Activated naive CD8-positive, alpha-beta T cell treated with anti-CD3 and anti-CD28 coated beads, Interleukin-2, amount 50 U/mL, for 16 hours (primary cell): Measurements from ENCODE around the gene LDB2.

Source experiments
- DNase-seq: peaks from one replicate; pipeline ENCODE4 v3.0.0-alpha.2; 2020; ENCODE audit warnings: low read depth, low spot score

The LDB2 gene

GRCh38 chr4:16686195-16686594, 212.2 kb downstream of the LDB2 start:
- DNase-seq: no peak

GRCh38 chr4:16685536-16685935, 212.9 kb downstream of the LDB2 start:
- no peak for DNase-seq

DNA sequence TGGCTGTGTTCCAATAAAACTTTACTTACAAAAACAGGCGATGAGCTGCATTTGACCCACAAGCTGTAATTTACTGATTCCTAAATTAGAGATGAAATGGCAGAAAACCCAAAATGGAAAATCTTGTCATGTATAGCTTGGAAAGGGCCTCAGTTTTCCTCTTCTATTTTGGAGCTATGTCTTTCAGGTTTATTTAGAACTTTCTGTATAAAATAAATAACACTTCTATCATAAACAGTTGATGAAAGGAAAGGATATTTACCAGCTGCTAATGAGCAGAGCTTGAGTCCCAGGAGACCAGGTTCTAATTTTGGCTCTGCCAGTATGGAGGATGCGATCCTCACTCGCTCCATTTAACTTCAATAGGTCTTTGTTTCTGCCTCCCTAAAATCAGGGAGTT, 213.5 kb downstream of the LDB2 start:
- no peak for DNase-seq

DNA sequence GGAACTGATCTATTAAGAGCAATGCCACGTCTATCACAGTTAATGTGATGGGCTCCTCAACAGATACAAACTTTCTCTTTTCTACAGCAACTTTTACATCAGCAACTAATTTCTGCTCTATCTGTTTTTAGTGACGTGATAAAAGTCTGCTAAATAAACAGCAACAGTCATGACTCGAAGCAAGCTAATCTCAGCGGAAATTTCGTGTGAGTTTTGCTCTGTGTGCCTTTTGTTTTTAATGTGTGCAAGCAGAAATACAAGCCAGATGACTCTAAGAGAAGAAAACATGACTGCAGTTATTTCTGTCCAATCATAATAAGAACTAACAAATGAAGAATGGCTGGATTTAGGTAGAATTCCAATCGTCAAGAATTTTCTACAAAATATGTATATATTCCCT, 214.3 kb downstream of the LDB2 start:
- no peak for DNase-seq

GRCh38 chr4:16682975-16683374, 215.5 kb downstream of the LDB2 start:
- no peak for DNase-seq

GRCh38 chr4:16677001-16677944, 221.2 kb downstream of the LDB2 start:
- no peak for DNase-seq

DNA sequence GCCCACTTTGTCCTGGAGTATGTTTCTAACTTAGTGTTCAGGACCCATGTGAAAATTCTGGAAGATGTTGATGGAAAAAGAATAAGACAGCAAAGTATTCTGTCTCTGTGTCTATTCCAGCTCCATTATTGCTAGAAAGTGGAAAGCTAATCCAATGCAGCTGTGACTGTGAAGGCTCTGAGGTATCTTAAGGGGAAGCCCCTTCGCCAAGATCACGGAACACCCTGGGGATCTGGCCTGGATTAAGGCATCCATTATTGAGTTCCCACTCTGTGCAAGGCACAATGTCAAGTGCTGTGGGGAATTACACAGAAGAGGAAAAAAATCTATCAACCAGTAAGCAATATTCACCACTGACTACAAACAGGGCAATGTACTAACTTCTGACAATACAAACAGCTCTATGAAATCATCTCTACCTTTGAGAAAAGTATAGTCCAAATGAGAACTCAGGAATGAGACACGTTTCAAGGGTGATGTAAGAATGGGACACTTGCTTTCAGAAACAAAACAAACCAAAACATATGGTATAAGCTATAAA, 222.1 kb downstream of the LDB2 start:
- no peak for DNase-seq

DNA sequence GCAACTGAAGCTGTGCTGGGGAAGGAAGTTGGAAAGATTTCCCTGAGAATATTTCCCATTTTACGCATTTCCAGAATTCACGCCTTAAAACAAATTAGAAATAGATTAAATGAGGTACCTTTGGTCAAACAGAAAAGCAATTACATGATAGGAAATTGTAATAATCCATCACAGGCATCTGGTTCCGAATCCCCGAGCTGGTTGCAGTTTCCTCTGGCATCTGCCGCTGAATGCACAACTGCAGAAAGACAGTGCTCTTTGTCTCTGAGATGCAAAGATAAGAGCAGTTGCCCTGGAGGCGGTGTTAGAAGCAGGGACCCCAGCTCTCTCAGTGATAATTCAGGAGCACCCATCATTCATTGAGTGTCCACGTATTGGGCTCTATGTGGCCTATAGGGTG, 224.4 kb downstream of the LDB2 start:
- DNase-seq: no peak

GRCh38 chr4:16672421-16672820, 226.0 kb downstream of the LDB2 start:
- DNase-seq: no peak

DNA sequence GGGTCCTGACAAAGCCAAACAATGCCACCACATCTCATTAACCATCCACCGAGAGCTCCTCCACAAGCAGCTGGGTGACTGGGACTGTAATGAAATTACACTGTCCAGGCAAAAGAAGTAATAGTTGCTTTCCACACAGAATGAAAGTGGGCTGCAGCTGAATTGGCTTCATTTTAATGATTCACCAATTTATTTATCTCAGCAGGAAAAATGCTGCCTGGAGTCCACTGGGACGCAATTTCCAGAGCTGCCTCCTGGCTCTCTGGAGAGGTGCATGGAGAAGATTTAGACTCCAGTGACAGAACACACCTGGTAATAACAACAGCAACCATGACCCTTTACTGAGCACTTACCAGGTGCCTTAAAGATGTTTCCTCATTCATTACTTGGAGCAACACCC, 226.7 kb downstream of the LDB2 start:
- DNase-seq: no peak

DNA sequence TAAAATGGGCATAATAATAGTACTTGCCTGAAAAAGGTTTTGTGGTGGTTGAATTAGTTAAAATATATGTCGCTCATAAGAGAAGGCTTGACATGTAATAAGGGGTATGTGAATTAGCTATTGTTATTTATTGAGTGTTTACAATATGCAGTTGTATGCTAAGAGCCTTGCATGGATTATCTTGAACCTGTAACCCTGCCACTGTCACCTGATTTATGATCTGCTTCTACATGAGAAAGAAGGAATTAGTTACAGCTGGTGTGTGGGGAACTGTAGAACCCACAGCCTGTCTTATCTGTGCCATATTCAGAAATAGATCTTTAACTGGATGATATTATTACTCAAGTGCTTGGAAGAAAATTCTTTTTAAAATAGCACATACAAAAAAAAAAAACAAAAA, 227.7 kb downstream of the LDB2 start:
- DNase-seq: no peak

DNA sequence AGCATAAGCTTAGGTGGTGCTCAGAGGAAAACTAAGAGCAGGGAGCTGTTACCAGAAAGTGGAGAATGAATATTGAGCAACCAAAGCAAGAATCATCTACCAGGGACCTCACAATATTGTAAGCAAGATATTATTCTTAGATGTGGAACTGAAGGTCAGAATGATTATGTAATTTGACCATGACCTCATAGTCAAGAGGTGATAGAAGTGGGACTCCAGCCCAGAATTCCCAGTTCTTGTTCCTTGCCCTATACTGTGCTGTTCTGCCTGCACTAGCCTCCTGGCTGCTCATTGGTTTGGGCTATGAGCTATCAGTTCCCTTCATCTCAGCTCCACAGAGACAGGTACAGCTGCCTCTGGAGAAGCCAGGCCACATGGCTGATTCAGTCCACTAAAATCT, 229.4 kb downstream of the LDB2 start:
- DNase-seq: no peak

DNA sequence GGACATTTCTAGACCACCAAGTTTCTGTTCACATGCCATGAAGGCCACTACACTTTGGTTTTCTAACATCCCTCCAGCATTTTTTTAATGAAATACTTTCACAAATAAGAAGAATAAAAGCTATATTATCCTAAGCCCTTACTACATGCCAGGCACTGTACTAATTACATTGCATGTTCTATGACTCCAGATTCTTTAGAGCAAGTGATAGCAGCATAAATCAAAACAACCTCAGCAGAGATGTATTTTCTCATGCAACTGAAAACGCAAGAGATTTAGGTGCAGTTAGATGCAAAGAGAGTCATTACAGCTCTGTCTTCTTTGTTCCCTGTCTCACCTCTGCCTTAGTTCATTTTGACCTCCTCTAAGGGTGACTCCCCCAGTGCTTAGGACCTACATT, 230.0 kb downstream of the LDB2 start:
- DNase-seq: no peak

GRCh38 chr4:16667464-16667863, 231.0 kb downstream of the LDB2 start:
- DNase-seq: no peak

DNA sequence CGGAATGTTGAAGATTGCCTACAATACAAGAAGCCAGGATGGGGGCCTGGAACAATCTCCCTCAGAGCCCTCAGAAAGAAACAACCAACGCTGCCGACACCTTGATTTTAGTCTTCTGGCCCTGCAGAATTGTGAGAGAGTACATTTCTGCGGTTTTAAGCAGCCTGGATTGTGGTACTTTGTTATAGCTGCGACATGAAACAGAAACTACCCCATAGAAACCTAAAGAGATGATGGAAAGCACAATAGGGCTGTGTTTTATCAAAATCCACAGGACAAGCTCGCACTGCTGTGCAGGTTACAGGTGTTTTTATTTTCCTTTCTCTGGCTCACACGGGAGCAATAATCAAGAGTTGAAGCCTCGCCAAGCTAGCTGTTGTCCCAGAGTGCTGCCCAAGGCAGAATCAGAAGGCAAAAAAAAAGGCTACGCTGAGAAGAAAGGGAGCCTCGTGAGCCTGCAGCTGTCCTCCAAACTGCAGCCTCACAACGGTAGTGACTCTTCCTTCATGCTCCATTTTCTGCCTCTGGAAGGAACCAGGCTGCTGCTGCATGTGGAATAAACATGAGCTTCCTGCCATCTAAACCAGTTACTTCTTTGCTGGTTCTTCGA, 232.4 kb downstream of the LDB2 start:
- DNase-seq: no peak

- DNase-seq: no peak
Measured at GRCh38 chr4:16663732-16664131, 234.7 kb downstream of the LDB2 start.

DNA sequence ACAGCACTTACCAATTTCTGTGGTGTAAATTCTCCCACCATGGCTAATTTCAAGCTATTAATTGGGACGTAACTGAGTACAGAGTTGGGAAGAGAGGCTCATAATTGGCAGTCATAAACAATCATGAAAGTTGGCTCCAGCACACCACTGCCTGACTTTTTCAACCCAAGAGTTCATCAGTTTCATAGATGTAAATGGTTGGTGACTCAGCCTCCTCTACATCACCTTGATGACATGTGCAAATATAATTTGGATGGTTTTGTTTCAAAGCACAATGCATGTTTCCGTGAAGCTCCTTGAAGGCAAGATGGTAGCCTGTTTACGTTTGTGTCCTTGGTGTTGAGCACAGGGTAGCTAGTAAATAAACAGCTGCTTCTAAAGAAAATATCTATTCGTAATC, 235.1 kb downstream of the LDB2 start:
- DNase-seq: no peak

- DNase-seq: no peak
Measured at GRCh38 chr4:16661813-16662212, 236.6 kb downstream of the LDB2 start.

DNA sequence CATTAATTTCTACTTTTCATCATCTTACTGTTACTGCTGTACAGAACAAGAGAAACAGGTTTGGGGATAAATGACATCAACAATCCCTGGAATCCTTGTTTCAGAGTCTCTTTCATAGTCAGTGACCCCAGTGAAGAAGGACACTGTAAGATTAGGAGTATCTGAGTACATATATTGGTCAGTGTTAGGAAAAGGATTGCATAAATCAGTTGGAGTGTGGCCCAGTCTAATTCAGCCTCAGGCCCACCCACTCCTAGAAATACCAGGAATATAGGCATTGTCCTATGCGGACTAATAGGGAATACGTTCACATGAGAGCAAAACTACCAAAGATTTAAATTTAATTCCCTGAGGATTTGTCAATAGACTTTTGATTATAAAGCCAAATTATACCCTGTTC, 237.8 kb downstream of the LDB2 start:
- DNase-seq: no peak

GRCh38 chr4:16659694-16660093, 238.8 kb downstream of the LDB2 start:
- no peak for DNase-seq

- no peak for DNase-seq
Measured at GRCh38 chr4:16659079-16659478, 239.4 kb downstream of the LDB2 start.

GRCh38 chr4:16658183-16658582, 240.3 kb downstream of the LDB2 start:
- DNase-seq: no peak

- no peak for DNase-seq
Measured at GRCh38 chr4:16655111-16655510, 243.3 kb downstream of the LDB2 start.
